Measurements from ENCODE around the gene CHRM1.
A peak's percentile ranks its signal among the peaks of the same experiment; 100 is the strongest.
"Not testable (repeated sequence)": the region's sequence is repeated elsewhere in the genome, so short reads cannot be mapped to it uniquely, and the experiment has no call there.

The CHRM1 gene, protein sequence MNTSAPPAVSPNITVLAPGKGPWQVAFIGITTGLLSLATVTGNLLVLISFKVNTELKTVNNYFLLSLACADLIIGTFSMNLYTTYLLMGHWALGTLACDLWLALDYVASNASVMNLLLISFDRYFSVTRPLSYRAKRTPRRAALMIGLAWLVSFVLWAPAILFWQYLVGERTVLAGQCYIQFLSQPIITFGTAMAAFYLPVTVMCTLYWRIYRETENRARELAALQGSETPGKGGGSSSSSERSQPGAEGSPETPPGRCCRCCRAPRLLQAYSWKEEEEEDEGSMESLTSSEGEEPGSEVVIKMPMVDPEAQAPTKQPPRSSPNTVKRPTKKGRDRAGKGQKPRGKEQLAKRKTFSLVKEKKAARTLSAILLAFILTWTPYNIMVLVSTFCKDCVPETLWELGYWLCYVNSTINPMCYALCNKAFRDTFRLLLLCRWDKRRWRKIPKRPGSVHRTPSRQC

DNA sequence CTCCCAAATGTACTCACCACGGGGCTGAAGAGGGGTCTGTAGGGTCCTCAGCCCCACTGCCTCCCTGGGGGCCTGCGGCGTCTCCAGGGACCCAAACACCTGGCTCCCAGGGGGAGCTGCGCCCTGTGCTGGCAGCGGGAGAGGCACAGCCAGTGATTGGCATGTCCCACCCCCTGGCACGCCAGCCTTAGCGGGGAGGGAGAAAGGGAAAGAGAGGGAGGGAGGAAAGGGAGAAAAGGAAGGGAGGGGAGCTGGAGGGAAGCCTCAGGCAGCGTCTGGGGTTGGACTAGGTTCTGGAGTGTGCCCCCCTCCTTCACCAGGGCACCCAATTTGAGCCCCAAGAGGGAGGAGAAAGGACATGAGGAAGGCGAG is at the start of gene CHRM1:
TSS of gene CHRM1 (minus strand) at position 163 of the 372 bp plus-strand sequence. CDS start 10,263 bp downstream, outside the sequence.
- no peak for DNase-seq (ENCODE audit: low read depth, low spot score)

DNA sequence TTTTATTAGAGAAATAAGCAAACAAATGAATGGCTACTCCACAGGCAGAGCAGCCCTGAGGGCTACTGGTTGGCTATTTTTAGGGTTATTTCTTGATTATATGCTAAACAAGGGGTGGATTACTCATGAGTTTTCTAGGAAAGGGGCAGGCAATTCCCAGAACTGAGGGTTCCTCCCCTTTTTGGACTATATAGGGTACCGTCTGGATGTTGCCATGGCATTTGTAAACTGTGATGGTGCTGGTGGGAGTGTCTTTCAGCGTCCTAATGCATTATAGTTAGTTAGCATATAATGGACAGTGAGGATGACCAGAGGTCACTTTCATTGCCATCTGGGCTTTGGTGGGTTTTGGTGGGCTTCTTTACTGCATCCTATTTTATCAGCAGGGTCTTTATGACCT is 44.4 kb upstream of the CHRM1 start:
- DNase-seq (ENCODE audit: low read depth, low spot score) = no peak

DNA sequence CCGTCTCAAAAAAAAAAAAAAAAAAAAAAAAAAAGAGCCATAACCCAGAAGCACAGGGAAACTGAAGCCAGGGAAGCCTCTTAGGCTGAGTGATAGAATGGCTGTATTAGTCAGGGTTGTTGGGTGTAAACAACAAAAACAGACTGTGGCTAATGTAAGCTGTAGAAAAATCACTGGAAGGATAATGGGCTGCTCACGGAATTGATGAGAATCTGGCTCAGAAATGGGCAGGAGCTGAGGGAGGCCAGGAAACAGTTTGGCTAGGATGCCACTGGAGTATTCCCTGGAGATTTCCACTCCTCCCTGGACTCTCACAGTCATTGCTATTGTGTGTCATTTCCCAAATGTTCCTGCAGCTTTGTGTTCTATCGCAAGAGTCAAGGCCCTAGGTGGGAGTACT is 41.2 kb upstream of the CHRM1 start:
- DNase-seq (ENCODE audit: low read depth, low spot score) = no peak

DNA sequence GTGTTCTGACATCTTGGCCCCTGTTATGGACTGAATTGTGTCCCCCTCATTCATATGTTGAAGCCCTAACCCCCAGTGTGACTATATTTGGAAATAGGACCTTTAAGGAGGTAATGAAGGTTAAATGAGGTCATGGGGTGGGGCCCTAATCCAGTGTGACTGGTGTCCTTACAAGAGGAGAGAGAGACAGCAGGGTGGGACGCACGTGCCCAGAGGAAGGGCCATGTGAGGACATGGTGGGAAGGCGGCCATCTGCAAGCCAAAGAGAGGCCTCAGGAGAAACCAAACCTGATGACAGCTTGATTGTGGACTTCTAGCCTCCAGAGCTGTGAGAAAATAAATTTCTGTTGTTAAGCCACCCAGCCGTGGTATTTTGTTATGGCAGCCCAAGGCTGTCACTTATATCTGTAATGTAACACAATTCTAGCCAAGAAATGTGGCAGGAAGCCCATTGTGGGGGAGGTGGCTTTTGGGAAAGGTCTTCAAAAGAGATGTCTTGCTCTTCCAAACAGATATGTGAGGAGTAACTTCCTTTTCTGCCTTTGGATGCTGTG is 39.9 kb upstream of the CHRM1 start:
- DNase-seq (ENCODE audit: low read depth, low spot score) = no peak

DNA sequence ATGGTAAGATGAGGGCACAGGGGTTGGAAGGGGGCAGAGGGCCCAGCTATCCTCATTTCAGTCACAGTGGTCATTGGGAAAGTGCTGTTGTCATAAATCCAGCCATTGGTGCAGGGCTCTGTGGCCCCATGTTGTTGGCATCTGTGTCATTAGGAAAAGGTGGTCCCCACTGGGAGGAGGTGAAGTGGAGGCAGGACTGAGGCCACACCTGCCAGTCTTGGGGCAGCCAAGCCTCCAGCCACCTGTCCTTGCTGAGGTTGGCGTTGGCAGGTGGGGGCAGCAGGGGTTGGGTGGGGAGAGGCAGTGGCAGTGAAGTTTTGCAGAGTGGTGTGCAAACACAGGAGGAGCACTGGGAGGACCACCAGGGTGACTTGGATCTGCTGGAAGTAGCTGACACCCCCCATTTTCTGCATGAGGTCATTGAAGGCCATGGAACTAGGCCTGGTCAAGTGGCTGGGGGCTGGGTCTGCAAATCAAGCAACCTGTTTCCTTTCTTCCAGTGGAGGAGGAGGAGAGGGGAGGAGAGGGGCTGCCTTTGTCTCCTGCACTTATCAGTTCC is 38.3 kb upstream of the CHRM1 start:
- no peak for DNase-seq (ENCODE audit: low read depth, low spot score)

DNA sequence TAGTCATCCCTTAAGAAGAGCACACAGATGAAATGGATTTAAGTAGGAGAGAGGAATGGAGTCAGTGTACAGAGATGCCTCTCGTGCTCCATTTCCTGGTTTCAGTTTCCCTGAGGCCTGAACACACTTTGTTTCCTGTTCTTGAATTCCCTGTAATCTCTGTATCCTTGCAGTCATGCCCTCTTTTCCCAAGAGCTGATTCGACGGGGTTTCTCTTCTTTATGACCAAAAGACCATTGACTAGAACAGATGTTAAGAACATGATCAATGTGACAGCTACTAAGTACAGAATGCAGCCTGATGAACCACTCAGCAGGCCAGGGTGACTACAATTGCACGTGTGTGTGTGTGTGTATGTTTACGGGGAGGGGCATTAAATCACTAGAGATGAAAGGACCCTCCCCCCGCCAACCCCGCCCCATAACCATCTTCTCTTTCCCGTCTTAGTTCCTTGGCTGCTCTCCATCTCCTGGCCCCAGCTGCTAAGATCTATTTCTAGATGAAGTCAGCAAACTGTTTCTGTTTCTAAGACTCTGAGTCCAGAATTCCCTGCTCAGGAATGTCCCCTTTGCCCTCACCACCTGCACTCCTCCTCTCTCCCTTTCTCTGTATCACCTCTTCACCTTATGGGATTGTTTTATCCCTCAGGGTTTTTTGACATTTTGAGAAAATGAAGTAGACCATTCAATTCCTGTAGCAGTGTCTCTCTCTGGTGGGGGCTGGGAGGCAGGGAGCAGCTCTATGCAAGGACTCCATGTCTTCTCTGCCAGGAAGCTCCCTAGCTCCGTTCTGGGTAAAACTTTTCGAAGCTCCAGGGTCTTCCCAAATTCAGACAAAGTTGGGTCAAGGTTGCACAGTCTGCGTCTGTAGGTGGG is 37.6 kb upstream of the CHRM1 start:
- peak; percentile 10 for DNase-seq (ENCODE audit: low read depth, low spot score)

DNA sequence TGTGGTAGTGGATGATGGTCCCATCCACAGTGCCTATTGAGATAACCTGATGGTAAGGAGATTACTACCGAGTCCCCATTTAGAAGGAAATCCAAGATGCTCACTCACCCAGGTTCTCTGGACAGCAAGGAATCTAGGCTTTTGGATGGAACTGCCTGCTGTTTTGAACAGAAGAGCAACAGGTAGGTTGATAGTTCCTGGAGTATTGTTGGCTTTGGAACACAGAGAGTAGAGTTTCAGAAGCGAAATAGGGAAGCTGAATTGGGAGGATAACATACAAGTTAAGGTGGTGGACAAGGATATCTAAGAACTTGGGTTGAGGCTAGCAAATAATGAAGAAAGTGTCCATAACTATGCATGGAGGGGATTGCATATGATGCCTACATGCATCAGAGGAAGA is 36.0 kb upstream of the CHRM1 start:
- DNase-seq (ENCODE audit: low read depth, low spot score) = no peak

DNA sequence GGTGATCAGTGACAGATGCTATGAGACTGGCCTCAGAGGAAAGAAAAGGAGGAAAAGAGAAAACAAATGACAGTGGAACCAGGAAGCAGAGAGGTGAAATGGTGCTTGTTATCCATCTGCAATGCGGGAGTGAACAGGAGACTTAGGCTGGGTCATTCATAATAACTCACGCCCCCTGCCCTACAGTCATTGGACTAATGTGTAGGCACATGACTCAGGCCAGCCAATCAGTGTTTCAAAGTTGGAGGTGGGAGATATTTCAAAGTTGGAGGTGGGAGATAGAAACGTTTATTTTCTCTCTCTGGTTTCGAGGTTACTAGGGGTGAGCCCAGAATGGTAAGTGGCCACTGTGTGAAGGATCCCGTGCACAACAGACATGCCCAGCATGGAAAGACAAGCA is 33.3 kb upstream of the CHRM1 start:
- DNase-seq (ENCODE audit: low read depth, low spot score) = no peak

DNA sequence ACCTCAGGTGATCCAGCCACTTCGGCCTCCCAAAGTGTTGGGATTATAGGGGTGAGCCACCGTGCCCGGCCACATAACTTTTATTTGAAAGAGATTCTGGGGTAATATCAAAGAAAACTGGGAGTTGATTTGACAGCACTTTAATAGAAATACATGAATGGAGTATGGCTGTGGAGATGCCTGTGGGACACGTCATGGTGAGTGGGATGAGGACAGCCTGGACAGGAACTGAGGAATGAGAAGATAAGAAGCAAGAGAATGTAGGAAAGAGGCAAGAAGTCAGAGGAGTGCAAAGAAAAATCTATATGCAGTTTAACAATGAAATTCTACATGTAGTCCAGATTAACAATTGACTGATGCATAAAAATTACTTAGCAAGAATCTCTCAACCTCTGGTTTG is 32.6 kb upstream of the CHRM1 start:
- DNase-seq (ENCODE audit: low read depth, low spot score) = no peak

DNA sequence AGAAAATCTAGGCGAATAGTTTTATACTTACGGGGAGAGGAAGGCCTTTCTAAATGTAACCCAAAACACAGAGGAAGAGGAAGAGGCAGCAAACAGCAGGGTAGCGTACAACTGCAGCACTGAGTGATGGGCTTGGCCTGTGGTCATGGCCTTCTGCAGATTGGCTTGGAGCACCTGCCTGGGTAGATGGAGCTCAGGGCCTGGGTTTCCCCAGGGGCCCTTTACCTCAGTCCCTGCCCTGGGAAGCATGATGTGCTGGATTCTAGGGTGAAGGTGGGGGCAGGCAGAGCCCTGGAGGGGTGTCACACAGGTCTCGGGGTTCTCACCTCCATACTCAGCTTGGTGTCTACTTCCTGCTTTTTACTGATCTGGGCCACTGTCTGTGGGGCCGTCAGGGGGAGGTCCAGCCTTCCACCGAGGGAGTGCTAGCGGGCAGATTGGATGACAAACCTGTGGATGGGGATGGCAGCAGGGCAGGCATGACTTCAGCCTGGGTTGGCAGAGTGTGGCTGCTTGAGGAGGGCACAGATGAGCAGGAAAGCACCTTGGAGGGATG is 27.7 kb upstream of the CHRM1 start:
- no peak for DNase-seq (ENCODE audit: low read depth, low spot score)

DNA sequence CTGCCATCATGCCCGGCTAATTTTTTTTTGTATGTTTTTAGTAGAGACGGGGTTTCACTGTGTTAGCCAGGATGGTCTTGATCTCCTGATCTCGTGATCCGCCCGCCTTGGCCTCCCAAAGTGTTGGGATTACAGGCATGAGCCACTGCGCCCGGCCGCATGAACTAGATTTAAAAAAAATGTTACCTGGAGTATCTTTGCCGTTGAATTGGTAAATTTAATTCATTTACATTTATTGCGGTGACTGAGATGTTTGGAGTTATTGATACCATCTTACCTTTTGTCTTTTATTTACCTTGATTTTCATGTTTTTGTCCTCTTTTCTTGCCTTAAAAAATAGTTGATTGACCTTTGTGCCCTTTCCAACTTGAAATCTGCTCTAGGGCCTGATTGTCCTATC is 24.4 kb upstream of the CHRM1 start:
- DNase-seq (ENCODE audit: low read depth, low spot score) = not testable (repeated sequence)

DNA sequence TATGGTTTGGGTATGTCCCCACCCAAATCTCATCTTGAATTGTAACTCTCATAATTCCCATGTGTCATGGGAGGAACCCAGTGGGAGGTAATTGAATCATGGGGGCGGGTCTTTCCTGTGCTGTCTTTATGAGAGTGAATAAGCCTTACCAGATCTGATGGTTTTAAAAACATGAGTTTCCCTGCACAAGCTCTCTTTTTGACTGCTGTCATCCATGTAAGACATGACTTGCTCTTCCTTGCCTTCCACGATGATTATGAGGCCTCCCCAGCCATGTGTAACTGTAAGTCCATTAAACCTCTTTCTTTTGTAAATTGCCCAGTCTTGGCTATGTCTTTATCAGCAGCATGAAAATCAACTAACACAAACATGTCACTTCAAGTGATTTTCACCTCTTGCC is 16.4 kb upstream of the CHRM1 start:
- DNase-seq (ENCODE audit: low read depth, low spot score) = not testable (repeated sequence)

DNA sequence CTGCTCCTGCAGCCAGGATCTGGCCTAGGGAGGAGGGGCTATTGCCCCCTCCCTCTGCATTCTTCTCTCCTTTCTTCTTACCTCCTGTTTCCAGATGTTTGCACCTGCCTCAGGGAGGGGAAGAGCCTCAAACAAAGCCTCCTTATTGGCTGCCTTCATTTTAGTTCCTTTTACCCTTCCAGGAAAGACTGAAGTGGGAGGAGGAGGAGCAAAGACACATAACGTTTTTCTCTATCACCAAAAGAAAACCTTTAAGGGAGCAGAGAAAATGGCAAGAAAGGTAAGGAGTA is 13.3 kb upstream of the CHRM1 start:
- DNase-seq (ENCODE audit: low read depth, low spot score) = no peak

DNA sequence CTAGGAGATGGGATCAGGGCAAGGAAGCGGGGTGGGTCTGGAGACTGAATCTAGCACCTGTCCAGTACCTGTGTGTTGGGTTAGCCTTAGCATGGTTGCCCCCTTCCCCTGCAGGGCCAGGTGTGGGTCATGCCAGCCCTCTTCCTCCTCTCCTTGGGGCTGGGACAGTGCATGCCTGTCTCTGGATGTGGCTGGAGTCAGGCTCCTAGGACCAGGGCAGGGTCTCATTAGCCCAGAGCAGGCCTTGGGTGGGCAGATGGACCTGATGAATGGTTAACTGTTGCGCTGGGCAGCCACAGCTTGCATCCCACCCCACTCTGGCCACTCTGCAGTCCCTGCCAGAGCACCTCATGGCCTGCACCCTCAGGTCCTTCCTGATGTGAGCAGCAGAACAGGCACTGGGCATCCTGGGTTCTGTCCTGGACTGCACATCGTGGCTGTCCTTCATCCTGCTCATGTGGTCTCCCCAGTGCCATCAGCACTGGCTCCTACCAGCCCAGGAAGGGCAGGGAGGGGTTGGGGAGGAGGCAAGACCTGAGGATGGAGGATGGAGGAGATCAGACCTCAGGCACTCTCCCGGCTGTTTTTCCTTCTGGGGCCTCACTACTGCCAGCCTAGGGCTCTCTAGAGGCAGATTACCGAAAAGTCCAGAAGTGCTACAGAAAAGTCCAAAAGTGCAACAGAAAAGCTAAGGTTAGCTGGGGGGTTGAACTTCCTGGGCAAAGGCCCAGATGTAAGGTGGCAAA is 12.8 kb upstream of the CHRM1 start:
- no peak for DNase-seq (ENCODE audit: low read depth, low spot score)

DNA sequence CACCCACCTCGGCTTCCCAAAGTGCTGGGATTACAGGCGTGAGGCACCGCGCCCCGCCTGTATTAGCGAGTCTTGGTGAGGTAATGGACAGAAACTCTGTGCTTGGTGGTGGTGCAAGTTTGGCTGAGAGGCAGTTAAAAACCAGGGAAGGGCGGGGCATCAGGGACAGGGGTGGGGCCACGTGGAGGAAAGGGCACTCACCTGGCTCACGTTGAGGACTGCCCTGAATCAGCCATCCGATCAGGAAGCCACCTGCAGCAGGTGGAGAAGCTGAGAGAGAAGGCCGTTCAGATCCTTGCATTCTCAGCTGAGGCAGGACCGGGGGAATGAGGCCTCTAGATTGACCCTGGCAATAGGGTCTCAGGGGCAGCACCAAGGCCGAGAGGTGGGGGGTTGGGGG is 12.1 kb upstream of the CHRM1 start:
- DNase-seq (ENCODE audit: low read depth, low spot score) = no peak

DNA sequence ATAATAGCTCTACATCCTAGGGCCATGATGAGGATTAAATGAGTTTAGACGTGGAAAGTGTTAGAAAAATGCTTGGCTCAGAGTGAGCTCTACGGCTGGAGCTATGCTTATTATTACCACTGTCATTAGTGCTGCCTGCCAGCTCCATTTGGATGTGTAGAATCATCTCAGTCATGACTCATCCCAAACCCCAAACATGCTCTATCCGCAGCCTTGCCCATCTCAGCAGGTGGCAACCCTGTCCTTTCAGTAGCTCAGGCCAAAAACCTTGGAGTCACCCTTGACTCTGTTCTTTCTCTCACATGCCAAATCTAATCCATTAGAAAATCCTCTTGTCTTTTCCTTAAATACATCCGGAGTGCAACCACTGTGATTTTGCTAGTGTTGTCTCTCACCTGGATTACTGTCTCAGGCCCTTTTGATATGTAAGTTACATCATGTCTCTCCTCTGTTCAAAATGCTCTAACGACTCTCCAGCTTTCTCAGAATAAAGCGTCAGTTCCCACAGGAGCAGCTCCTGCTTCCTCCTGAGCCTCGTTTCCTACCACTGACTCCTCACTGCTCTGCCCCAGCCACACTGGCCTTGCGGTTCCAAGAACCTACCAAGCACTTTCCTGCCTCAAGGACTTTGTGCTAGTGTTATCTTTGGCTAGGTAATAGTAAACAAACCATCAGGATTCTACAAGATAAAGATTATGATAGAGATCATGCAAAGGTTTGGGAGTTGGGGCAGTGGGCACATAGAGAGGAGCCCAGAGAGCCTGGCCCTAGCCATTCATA is 10.5 kb upstream of the CHRM1 start:
- no peak for DNase-seq (ENCODE audit: low read depth, low spot score)

DNA sequence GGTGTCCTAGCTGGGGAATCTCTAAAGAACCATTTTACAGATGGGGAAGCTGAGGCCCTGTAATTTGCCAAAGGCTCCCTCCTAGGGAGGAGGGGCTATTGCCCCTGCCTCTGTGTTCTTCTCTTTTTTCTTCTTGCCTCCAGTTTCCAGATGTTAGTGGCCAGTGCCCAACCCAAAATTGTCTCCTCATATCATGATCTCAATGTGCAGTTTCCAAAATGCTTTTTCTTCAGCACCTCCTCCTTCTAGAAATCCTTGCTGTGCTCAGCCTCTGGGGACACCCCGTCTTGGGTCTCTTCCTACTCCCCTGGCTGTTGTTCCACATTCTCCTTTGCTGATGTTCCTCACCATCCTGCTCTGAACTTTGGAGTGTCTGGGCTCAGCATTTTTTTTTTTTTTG is 9.5 kb upstream of the CHRM1 start:
- DNase-seq (ENCODE audit: low read depth, low spot score) = no peak

DNA sequence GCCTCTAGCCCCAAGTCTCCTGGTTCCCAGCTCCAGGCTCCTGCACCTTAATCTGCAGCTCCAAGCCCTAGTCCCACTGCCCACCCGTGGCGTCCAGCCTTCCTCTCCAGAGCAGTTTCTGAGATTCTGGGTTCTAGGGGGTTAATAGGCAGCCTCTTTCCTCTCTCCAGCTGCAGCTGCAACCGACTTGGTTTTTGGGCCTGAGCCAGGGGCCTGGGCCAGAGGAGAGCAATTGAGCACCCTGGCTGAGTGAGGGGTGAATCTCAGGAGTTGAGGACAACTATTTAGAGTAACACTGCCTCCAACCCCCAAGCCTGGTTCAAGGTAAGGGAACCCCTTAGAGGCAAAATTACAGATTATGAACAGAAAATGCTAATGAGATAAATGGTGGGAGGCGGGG is 9.0 kb upstream of the CHRM1 start:
- no peak for DNase-seq (ENCODE audit: low read depth, low spot score)

DNA sequence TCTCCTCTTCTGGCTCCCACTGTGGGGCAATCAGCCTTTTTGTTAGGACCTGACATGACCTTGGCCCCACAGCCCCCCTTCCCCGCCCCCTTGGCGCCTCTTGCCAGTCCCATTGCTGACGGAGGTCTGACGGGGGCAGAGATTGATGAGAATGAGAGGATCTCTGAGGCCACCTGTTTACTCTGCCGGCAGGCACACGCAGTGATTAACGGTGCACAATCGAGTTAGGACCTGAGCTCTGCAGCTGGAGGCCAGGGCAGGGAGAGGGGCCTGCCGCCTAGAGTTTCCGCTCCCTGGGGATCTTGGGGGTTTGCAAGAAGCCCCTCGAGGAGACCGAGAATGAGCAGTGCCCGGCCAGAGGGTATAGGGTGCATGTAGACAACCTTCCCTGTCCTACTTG is 6.8 kb upstream of the CHRM1 start:
- no peak for DNase-seq (ENCODE audit: low read depth, low spot score)

DNA sequence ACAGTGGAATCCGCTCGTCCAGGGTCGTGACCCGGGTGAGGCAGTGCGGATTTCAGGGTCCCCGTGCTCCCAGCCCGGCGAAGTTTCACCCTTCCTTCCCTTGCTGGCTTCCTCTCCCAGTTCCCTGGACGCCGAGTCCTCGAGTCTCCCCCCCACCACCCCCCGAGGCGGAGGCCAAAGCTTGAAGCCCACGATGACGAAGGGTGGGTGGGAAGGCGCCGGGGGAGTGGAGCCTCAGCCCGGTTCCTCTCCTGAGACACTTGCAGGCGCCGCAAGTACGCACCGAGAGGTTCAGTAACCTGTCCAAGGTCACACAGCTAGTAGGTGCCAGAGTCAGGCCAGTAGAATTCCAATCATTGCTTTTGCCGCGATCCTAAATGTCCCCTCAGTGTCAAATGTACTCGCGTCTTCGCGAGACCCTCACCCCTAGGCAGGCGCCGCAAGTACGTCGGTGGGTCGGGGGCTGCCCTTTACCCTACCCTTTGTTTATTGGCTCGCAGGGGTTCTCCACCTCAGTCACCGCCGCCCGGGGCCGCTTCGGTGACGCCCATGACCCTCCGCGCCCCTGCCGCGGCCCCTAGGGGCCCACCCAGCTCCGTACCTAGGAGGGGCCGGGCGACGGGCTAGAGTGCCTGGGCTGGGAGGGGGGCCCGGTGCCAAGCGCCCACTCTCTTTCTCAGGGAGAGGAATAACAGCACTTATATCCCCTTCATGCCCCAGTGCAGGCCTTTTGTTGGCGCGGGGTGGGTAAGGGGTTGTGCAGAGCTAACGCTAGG is 5.7 kb upstream of the CHRM1 start:
- no peak for DNase-seq (ENCODE audit: low read depth, low spot score)

Data from smooth muscle cell of the brain vasculature (primary cell).